ENCODE data around the gene IL1R2. TPM values are rescaled to one million over a fixed set of nuclear protein-coding genes. Genes with fewer than 3 reads are reported as not detected.

The IL1R2 gene
- total and polyA plus RNA-seq, 2 of the 13 experiments (the other 11 are each of a cell fraction or from before 2014, with no cell fraction given) = 3.6 to 7.3 TPM

DNA sequence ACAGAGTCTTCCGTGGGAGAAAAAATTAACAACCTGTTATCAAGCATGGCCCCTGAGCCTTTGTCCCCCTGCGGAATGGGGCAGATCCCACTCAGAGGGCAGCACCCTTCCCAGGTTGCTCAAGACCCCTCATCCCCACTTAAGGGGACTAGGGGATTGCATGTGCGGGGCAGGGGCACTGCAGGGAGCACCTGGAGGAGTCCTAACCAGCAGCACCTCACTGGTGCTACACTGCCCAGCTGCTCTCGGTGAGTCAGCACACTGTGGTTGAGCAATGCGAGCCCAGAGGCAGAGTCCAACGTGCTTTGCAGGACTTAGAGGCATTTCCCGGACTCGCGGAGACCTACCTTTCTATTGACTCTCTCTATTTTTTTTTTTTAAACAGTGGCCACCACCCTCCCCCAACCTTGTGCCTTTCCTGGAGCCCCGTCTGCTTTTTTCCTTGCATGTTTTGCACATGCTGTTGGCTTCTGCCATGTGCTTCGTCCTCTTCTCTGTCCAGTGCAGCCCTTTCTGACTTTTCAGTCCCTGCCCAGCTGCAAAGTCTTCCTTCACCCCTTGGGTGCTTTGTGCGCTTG lies 74.0 kb downstream of the IL1R2 start (continued):
- TF ChIP-seq NONO (IDR thresholded peaks at IDR 0.05) (no peak), NONO (CRISPR knock-in tag; conservative IDR thresholded peaks at IDR 0.05) (no peak), NR3C1 (CRISPR knock-in tag; IDR thresholded peaks at IDR 0.05) (no peak), NKX3-1 (CRISPR knock-in tag; IDR thresholded peaks at IDR 0.05) (no peak), HOXD1 (CRISPR knock-in tag; IDR thresholded peaks at IDR 0.05) (no peak), ZNF552 (CRISPR knock-in tag; IDR thresholded peaks at IDR 0.05; ENCODE audit: borderline replicate concordance) (no peak), ZNF143 (CRISPR knock-in tag; IDR thresholded peaks at IDR 0.05) (no peak), ZNF782 (CRISPR knock-in tag; IDR thresholded peaks at IDR 0.05; ENCODE audit: borderline replicate concordance) (0 out of 2 replicates have a peak, but pooled peaks have one; percentile 50), GTF3A (CRISPR knock-in tag; conservative IDR thresholded peaks at IDR 0.05) (no peak), ZNF567 (CRISPR knock-in tag; IDR thresholded peaks at IDR 0.05; ENCODE audit: borderline replicate concordance) (no peak), ZNF772 (CRISPR knock-in tag; IDR thresholded peaks at IDR 0.05) (peak; percentile 38), ZNF33B (CRISPR knock-in tag; IDR thresholded peaks at IDR 0.05) (no peak)
- TF ChIP-seq, protein P1, sequence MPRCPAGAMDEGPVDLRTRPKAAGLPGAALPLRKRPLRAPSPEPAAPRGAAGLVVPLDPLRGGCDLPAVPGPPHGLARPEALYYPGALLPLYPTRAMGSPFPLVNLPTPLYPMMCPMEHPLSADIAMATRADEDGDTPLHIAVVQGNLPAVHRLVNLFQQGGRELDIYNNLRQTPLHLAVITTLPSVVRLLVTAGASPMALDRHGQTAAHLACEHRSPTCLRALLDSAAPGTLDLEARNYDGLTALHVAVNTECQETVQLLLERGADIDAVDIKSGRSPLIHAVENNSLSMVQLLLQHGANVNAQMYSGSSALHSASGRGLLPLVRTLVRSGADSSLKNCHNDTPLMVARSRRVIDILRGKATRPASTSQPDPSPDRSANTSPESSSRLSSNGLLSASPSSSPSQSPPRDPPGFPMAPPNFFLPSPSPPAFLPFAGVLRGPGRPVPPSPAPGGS (CRISPR knock-in tag; IDR thresholded peaks at IDR 0.05) = no peak; the same call in 1 of the 2 replicates
- TF ChIP-seq, protein P2, sequence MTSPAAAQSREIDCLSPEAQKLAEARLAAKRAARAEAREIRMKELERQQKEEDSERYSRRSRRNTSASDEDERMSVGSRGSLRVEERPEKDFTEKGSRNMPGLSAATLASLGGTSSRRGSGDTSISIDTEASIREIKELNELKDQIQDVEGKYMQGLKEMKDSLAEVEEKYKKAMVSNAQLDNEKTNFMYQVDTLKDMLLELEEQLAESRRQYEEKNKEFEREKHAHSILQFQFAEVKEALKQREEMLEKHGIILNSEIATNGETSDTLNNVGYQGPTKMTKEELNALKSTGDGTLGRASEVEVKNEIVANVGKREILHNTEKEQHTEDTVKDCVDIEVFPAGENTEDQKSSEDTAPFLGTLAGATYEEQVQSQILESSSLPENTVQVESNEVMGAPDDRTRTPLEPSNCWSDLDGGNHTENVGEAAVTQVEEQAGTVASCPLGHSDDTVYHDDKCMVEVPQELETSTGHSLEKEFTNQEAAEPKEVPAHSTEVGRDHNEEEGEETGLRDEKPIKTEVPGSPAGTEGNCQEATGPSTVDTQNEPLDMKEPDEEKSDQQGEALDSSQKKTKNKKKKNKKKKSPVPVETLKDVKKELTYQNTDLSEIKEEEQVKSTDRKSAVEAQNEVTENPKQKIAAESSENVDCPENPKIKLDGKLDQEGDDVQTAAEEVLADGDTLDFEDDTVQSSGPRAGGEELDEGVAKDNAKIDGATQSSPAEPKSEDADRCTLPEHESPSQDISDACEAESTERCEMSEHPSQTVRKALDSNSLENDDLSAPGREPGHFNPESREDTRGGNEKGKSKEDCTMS (CRISPR knock-in tag; conservative IDR thresholded peaks at IDR 0.05) = no peak
- TF ChIP-seq, protein P3, sequence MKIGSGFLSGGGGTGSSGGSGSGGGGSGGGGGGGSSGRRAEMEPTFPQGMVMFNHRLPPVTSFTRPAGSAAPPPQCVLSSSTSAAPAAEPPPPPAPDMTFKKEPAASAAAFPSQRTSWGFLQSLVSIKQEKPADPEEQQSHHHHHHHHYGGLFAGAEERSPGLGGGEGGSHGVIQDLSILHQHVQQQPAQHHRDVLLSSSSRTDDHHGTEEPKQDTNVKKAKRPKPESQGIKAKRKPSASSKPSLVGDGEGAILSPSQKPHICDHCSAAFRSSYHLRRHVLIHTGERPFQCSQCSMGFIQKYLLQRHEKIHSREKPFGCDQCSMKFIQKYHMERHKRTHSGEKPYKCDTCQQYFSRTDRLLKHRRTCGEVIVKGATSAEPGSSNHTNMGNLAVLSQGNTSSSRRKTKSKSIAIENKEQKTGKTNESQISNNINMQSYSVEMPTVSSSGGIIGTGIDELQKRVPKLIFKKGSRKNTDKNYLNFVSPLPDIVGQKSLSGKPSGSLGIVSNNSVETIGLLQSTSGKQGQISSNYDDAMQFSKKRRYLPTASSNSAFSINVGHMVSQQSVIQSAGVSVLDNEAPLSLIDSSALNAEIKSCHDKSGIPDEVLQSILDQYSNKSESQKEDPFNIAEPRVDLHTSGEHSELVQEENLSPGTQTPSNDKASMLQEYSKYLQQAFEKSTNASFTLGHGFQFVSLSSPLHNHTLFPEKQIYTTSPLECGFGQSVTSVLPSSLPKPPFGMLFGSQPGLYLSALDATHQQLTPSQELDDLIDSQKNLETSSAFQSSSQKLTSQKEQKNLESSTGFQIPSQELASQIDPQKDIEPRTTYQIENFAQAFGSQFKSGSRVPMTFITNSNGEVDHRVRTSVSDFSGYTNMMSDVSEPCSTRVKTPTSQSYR (CRISPR knock-in tag; IDR thresholded peaks at IDR 0.05; ENCODE audit: borderline replicate concordance) = peak; percentile 90
- TF ChIP-seq, protein P4, sequence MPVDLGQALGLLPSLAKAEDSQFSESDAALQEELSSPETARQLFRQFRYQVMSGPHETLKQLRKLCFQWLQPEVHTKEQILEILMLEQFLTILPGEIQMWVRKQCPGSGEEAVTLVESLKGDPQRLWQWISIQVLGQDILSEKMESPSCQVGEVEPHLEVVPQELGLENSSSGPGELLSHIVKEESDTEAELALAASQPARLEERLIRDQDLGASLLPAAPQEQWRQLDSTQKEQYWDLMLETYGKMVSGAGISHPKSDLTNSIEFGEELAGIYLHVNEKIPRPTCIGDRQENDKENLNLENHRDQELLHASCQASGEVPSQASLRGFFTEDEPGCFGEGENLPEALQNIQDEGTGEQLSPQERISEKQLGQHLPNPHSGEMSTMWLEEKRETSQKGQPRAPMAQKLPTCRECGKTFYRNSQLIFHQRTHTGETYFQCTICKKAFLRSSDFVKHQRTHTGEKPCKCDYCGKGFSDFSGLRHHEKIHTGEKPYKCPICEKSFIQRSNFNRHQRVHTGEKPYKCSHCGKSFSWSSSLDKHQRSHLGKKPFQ (CRISPR knock-in tag; IDR thresholded peaks at IDR 0.05; ENCODE audit: insufficient replicate concordance) = no peak
- TF ChIP-seq, protein P5, sequence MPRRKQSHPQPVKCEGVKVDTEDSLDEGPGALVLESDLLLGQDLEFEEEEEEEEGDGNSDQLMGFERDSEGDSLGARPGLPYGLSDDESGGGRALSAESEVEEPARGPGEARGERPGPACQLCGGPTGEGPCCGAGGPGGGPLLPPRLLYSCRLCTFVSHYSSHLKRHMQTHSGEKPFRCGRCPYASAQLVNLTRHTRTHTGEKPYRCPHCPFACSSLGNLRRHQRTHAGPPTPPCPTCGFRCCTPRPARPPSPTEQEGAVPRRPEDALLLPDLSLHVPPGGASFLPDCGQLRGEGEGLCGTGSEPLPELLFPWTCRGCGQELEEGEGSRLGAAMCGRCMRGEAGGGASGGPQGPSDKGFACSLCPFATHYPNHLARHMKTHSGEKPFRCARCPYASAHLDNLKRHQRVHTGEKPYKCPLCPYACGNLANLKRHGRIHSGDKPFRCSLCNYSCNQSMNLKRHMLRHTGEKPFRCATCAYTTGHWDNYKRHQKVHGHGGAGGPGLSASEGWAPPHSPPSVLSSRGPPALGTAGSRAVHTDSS (CRISPR knock-in tag; conservative IDR thresholded peaks at IDR 0.05) = no peak
- TF ChIP-seq, protein P6, sequence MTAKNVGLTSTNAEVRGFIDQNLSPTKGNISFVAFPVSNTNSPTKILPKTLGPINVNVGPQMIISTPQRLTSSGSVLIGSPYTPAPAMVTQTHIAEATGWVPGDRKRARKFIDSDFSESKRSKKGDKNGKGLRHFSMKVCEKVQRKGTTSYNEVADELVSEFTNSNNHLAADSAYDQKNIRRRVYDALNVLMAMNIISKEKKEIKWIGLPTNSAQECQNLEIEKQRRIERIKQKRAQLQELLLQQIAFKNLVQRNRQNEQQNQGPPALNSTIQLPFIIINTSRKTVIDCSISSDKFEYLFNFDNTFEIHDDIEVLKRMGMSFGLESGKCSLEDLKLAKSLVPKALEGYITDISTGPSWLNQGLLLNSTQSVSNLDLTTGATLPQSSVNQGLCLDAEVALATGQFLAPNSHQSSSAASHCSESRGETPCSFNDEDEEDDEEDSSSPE (CRISPR knock-in tag; IDR thresholded peaks at IDR 0.05) = no peak
